HepG2 (cell line): ENCODE data around the gene TULP4.

Source experiments
- ATF7 ChIP-seq, 2 experiments: fragments of 450-650 bp in 1 of 2; sonication (generic) in 1 of 2; formaldehyde crosslinking in 1 of 2; IDR thresholded peaks; 2 replicates each; pipeline versions ENCODE4 v1.4.0 to v1.6.1; 2016 to 2020; ENCODE audit warnings: antibody characterized with exemption in 1 of 2, mild to moderate bottlenecking in 1 of 2, missing genetic modification reagents in 1 of 2
- FOSL1 ChIP-seq: sonication (generic); formaldehyde crosslinking; IDR thresholded peaks from 2 replicates; pipeline ENCODE4 v1.9.0; 2021; ENCODE audit warnings: missing genetic modification reagents, borderline replicate concordance
- TAF1 ChIP-seq: sonication (generic); formaldehyde crosslinking; IDR thresholded peaks from 2 replicates; pipeline ENCODE4 v1.4.0; 2020; ENCODE audit warnings: missing genetic modification reagents
- TF ChIP-seq, protein P1 (sequence below): sonication (generic); formaldehyde crosslinking; IDR thresholded peaks from 2 replicates; pipeline ENCODE4 v1.8.1; 2023; ENCODE audit warnings: missing genetic modification reagents, inconsistent platforms, borderline replicate concordance

DNA sequence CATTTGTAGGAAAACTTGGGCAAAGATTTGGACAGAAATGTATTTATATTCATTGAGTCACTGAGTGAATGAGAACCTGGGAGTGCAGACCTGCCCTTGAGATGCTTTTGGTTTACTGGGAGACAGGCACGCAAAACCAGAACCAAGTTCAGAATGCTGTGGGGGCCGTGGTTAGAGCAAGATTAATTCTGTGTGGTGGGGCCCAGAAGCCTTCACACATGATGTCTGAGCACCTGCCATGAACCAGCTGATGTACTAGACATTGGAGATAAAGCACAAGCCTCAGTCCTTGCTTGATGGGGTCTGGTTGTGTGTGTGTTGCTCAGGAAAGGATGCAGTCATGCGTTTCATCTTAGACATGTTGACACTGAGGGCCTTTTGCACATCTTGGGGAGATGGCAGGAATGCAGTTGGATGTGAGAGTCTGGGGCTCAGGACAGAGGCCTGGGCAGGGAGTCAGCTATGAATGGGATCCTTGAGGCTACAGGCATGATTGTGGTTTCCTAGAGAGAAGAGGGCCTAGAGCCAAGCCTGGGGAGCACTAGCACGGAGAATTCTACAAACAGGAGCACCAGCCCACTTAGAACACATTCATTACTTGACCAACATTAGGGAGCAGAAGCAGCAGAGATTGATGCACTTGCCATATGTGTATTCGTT lies 133.3 kb downstream of the TULP4 start:
- TF ChIP-seq FOSL1 (CRISPR knock-in tag) (no peak), ATF7 (IDR thresholded peaks at IDR 0.05) (no peak), ATF7 (CRISPR knock-in tag; IDR thresholded peaks at IDR 0.05) (no peak), TAF1 (CRISPR knock-in tag) (no peak)
- TF ChIP-seq, protein P1, sequence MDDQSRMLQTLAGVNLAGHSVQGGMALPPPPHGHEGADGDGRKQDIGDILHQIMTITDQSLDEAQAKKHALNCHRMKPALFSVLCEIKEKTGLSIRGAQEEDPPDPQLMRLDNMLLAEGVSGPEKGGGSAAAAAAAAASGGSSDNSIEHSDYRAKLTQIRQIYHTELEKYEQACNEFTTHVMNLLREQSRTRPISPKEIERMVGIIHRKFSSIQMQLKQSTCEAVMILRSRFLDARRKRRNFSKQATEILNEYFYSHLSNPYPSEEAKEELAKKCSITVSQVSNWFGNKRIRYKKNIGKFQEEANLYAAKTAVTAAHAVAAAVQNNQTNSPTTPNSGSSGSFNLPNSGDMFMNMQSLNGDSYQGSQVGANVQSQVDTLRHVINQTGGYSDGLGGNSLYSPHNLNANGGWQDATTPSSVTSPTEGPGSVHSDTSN (CRISPR knock-in tag): no peak
